ENCODE data around the gene RAD52.

RAD52 gene

GRCh38 chr12:879641-880040 is 69.9 kb downstream of the RAD52 start:
- H3K4me3 ChIP-seq (ENCODE audit: low read depth, low read length): no peak overlapping the region
- no peak for TF ChIP-seq CTCF (IDR thresholded peaks at IDR 0.05; ENCODE audit: borderline replicate concordance, insufficient read depth, low read depth, low read length)

GRCh38 chr12:873954-874353 is 75.5 kb downstream of the RAD52 start:
- TF ChIP-seq CTCF (IDR thresholded peaks at IDR 0.05; ENCODE audit: borderline replicate concordance, insufficient read depth, low read depth, low read length): no peak
- no peak overlapping the region for H3K4me3 ChIP-seq (ENCODE audit: low read depth, low read length)

- no peak overlapping the region for H3K4me3 ChIP-seq (ENCODE audit: low read depth, low read length)
- no peak for TF ChIP-seq CTCF (IDR thresholded peaks at IDR 0.05; ENCODE audit: borderline replicate concordance, insufficient read depth, low read depth, low read length)
Measured at GRCh38 chr12:870378-870777, 79.1 kb downstream of the RAD52 start.

GRCh38 chr12:868722-869121 is 80.8 kb downstream of the RAD52 start:
- no peak for TF ChIP-seq CTCF (IDR thresholded peaks at IDR 0.05; ENCODE audit: borderline replicate concordance, insufficient read depth, low read depth, low read length)
- H3K4me3 ChIP-seq (ENCODE audit: low read depth, low read length): no peak overlapping the region

- no peak overlapping the region for H3K4me3 ChIP-seq (ENCODE audit: low read depth, low read length)
- no peak for TF ChIP-seq CTCF (IDR thresholded peaks at IDR 0.05; ENCODE audit: borderline replicate concordance, insufficient read depth, low read depth, low read length)
Measured at GRCh38 chr12:867905-868304, 81.6 kb downstream of the RAD52 start.

GRCh38 chr12:865614-866013 is 83.9 kb downstream of the RAD52 start:
- TF ChIP-seq CTCF (IDR thresholded peaks at IDR 0.05; ENCODE audit: borderline replicate concordance, insufficient read depth, low read depth, low read length): no peak
- H3K4me3 ChIP-seq (ENCODE audit: low read depth, low read length): no peak overlapping the region

GRCh38 chr12:863285-863684 is 86.2 kb downstream of the RAD52 start:
- TF ChIP-seq CTCF (IDR thresholded peaks at IDR 0.05; ENCODE audit: borderline replicate concordance, insufficient read depth, low read depth, low read length): no peak
- no peak overlapping the region for H3K4me3 ChIP-seq (ENCODE audit: low read depth, low read length)
